Activated CD8-positive, alpha-beta T cell treated with anti-CD3 and anti-CD28 coated beads for 36 hours (primary cell): Measurements from ENCODE around the gene N4BP2. TPM values are rescaled to one million over a fixed set of nuclear protein-coding genes. Genes with fewer than 3 reads are reported as not detected.
"Not testable (repeated sequence)": the region's sequence is repeated elsewhere in the genome, so short reads cannot be mapped to it uniquely, and the experiment has no call there.

Source experiments
- ATAC-seq: fragments of 200-7000 bp; cut with Tn5 transposase; one replicate; pipeline ENCODE4 v1.10.0; 2021; ENCODE audit warnings: mild to moderate bottlenecking, moderate library complexity
- CTCF ChIA-PET: fragments of 350-600 bp; sonication (Branson Sonifier 250); formaldehyde crosslinking; loops from one replicate; lab custom pipeline; 2021; ENCODE audit warnings: antibody characterized with exemption; lab: Charles Lee
- POLR2A ChIA-PET: fragments of 350-600 bp; sonication (Branson Sonifier 250); formaldehyde crosslinking; loops from one replicate; lab custom pipeline; 2021; ENCODE audit warnings: antibody characterized with exemption; lab: Charles Lee
- DNase-seq: peaks from one replicate; pipeline ENCODE4 v3.0.0-alpha.2; 2020
- H3K27ac Mint-ChIP-seq: one replicate; pipeline ENCODE4 v1.8.0; 2021; ENCODE audit warnings: mild to moderate bottlenecking, mixed read lengths
- H3K27me3 Mint-ChIP-seq: one replicate; pipeline ENCODE4 v1.8.0; 2021; ENCODE audit warnings: mixed read lengths
- H3K36me3 Mint-ChIP-seq: one replicate; pipeline ENCODE4 v1.8.0; 2021; ENCODE audit warnings: low read depth, mixed read lengths
- H3K4me1 Mint-ChIP-seq: one replicate; pipeline ENCODE4 v1.8.0; 2021; ENCODE audit warnings: low read depth, mixed read lengths
- H3K4me3 Mint-ChIP-seq: one replicate; pipeline ENCODE4 v1.8.0; 2021; ENCODE audit warnings: mild to moderate bottlenecking, moderate library complexity, mixed read lengths
- H3K9me3 Mint-ChIP-seq: one replicate; pipeline ENCODE4 v1.8.0; 2021; ENCODE audit warnings: mixed read lengths
- CTCF ChIP-seq: fragments of 200-600 bp; IDR thresholded peaks from one replicate; pipeline ENCODE4 v1.8.0; 2022; ENCODE audit warnings: antibody characterized with exemption, mild to moderate bottlenecking
- intact Hi-C: fragments of 100-400 bp; cut with micrococcal nuclease; formaldehyde crosslinking; loops from one replicate; pipeline ENCODE4 v1.10.0; 2022
- total RNA-seq, 2 experiments: library from RNA; stranded (reverse); gene quantifications; one replicate each; pipeline ENCODE4 v1.2.3, GENCODE V29; 2021

The N4BP2 gene
- total RNA-seq, 2 experiments from 2014 or later, result 17.4 to 17.5 TPM

- Mint-ChIP-seq H3K36me3 (peaks cover 29% of the 10 kb centered on the region), H3K9me3 (peaks cover 3% of the 10 kb centered on the region), H3K27ac (no peak overlapping the region), H3K4me1 (peaks cover 43% of the 10 kb centered on the region), H3K4me3 (no peak overlapping the region), H3K27me3 (no peaks in the 10 kb centered on the region)
- TF ChIP-seq CTCF, result no peak
- ChIA-PET POLR2A (no interaction called here), CTCF (no interaction called here)
- intact Hi-C loops, result no loop called here
- DNase-seq (no peak), ATAC-seq (no peak)
These were observed 13.7 kb downstream of the N4BP2 start for GRCh38 chr4:40070387-40070786.

GRCh38 chr4:40086421-40086820, 29.8 kb downstream of the N4BP2 start:
- no peak overlapping the region for H3K27ac Mint-ChIP-seq
- TF ChIP-seq CTCF, result no peak
- ChIA-PET POLR2A (no interaction called here), CTCF (no interaction called here)
- no peak for ATAC-seq
- intact Hi-C loops, result no loop called here
- no peaks in the 10 kb centered on the region for H3K27me3 Mint-ChIP-seq
- H3K4me1 Mint-ChIP-seq, result no peaks in the 10 kb centered on the region
- H3K9me3 Mint-ChIP-seq, result no peaks in the 10 kb centered on the region
- no peak overlapping the region for H3K4me3 Mint-ChIP-seq
- H3K36me3 Mint-ChIP-seq, result peaks cover 10% of the 10 kb centered on the region
- DNase-seq, result no peak

- intact Hi-C loops, result no loop called here
- Mint-ChIP-seq H3K4me1 (no peaks in the 10 kb centered on the region), H3K36me3 (peaks cover 12% of the 10 kb centered on the region), H3K9me3 (no peaks in the 10 kb centered on the region), H3K27ac (no peak overlapping the region), H3K4me3 (no peak overlapping the region), H3K27me3 (no peaks in the 10 kb centered on the region)
- DNase-seq, result no peak
- POLR2A ChIA-PET, result interaction anchor here (0.6 kb wide), 1 partner anchor 21 kb away, joined by 3 read pairs; no protein-coding TSS in a partner anchor
- TF ChIP-seq CTCF, result no peak
- CTCF ChIA-PET, result no interaction called here
- ATAC-seq, result no peak
These were observed 31.2 kb downstream of the N4BP2 start for GRCh38 chr4:40087799-40088366.

- H3K4me1 Mint-ChIP-seq, POLR2A ChIA-PET, ATAC-seq, H3K27ac Mint-ChIP-seq, H3K27me3 Mint-ChIP-seq, intact Hi-C loops, DNase-seq, H3K9me3 Mint-ChIP-seq, H3K4me3 Mint-ChIP-seq, CTCF ChIA-PET: not testable (repeated sequence)
- peaks cover 14% of the 10 kb centered on the region for H3K36me3 Mint-ChIP-seq
These were observed 36.8 kb downstream of the N4BP2 start for GRCh38 chr4:40093400-40093799.

GRCh38 chr4:40099010-40099409, 42.4 kb downstream of the N4BP2 start:
- Mint-ChIP-seq H3K27me3 (no peaks in the 10 kb centered on the region), H3K9me3 (no peaks in the 10 kb centered on the region), H3K36me3 (peaks cover 12% of the 10 kb centered on the region), H3K4me3 (no peak overlapping the region), H3K27ac (no peak overlapping the region), H3K4me1 (peaks cover 7% of the 10 kb centered on the region)
- no peak for TF ChIP-seq CTCF
- ATAC-seq, result no peak
- ChIA-PET CTCF (no interaction called here), POLR2A (no interaction called here)
- intact Hi-C loops, result no loop called here
- no peak for DNase-seq

- CTCF ChIA-PET, POLR2A ChIA-PET, intact Hi-C loops, H3K4me3 Mint-ChIP-seq, H3K4me1 Mint-ChIP-seq, ATAC-seq, H3K27ac Mint-ChIP-seq, H3K9me3 Mint-ChIP-seq, H3K27me3 Mint-ChIP-seq, DNase-seq: not testable (repeated sequence)
- H3K36me3 Mint-ChIP-seq, result peaks cover 23% of the 10 kb centered on the region
These were observed 50.5 kb downstream of the N4BP2 start for GRCh38 chr4:40107150-40107549.
